OCI-LY1 (cell line): Measurements from ENCODE around the gene CD164.

Experiments used
- H2AFZ ChIP-seq: fragments of 200-600 bp; sonication (generic), shearing (Covaris generic); 2 replicates; pipeline ENCODE4 v1.6.0; 2014; ENCODE audit warnings: antibody characterized with exemption, mild to moderate bottlenecking, low read length
- H3F3A ChIP-seq: fragments of 200-600 bp; sonication (generic), shearing (Covaris generic); 2 replicates; pipeline ENCODE4 v1.6.0; 2014; ENCODE audit warnings: mild to moderate bottlenecking, antibody characterized with exemption, low read length, moderate library complexity; ENCODE audit not compliant: insufficient read depth
- H3K27ac ChIP-seq: fragments of 200-600 bp; sonication (generic); 2 replicates; pipeline ENCODE4 v1.5.1; 2014; ENCODE audit warnings: low read length, mixed run types, mild to moderate bottlenecking, low read depth; ENCODE audit not compliant: poor library complexity, severe bottlenecking
- H3K27me3 ChIP-seq: fragments of 200-600 bp; sonication (generic); 2 replicates; pipeline ENCODE4 v1.6.0; 2014; ENCODE audit warnings: antibody characterized with exemption, mild to moderate bottlenecking, low read length, moderate library complexity; ENCODE audit not compliant: insufficient read depth
- H3K36me3 ChIP-seq: fragments of 200-600 bp; sonication (generic); 2 replicates; pipeline ENCODE4 v1.6.1; 2014; ENCODE audit warnings: mild to moderate bottlenecking, antibody characterized with exemption, low read length, moderate library complexity, mixed read lengths; ENCODE audit not compliant: insufficient read depth
- H3K4me1 ChIP-seq: fragments of 200-600 bp; sonication (generic); 2 replicates; pipeline ENCODE4 v1.5.1; 2014; ENCODE audit warnings: mild to moderate bottlenecking, low read length, moderate library complexity; ENCODE audit not compliant: insufficient read depth, severe bottlenecking
- H3K4me2 ChIP-seq: fragments of 200-600 bp; sonication (generic), shearing (Covaris generic); 2 replicates; pipeline ENCODE4 v1.6.1; 2014; ENCODE audit warnings: low read length
- H3K4me3 ChIP-seq: fragments of 200-600 bp; sonication (generic); 2 replicates; pipeline ENCODE4 v1.5.1; 2014; ENCODE audit warnings: low read length, low read depth, mild to moderate bottlenecking, mixed read lengths; ENCODE audit not compliant: poor library complexity, severe bottlenecking
- H3K79me2 ChIP-seq: fragments of 200-600 bp; shearing (Covaris generic); 2 replicates; pipeline ENCODE4 v1.6.1; 2016; ENCODE audit warnings: mixed run types, low read length, mixed read lengths; ENCODE audit not compliant: insufficient read depth
- H3K9ac ChIP-seq: fragments of 200-600 bp; sonication (generic), shearing (Covaris generic); 2 replicates; pipeline ENCODE4 v1.6.1; 2014; ENCODE audit warnings: mild to moderate bottlenecking, low read length, mixed read lengths
- H3K9me2 ChIP-seq: fragments of 200-600 bp; sonication (generic), shearing (Covaris generic); 2 replicates; pipeline ENCODE4 v1.6.1; 2014; ENCODE audit warnings: low read depth, mild to moderate bottlenecking, low read length, mixed read lengths
- H3K9me3 ChIP-seq: fragments of 200-600 bp; shearing (Covaris generic); 2 replicates; pipeline ENCODE4 v1.6.1; 2014; ENCODE audit warnings: low read length, mixed read lengths
- H4K20me1 ChIP-seq: fragments of 200-600 bp; sonication (generic), shearing (Covaris generic); 2 replicates; pipeline ENCODE4 v1.6.0; 2016; ENCODE audit warnings: mild to moderate bottlenecking, low read length; ENCODE audit not compliant: insufficient read depth
- EZH2 ChIP-seq: fragments of 200-600 bp; sonication (generic), shearing (Covaris generic); IDR thresholded peaks from 2 replicates; pipeline ENCODE4 v1.8.0; 2017; ENCODE audit warnings: borderline replicate concordance, mixed run types, mild to moderate bottlenecking, antibody characterized with exemption, low read length, moderate library complexity, mixed read lengths
- TF ChIP-seq, protein P1 (sequence below): fragments of 200-600 bp; sonication (generic), shearing (Covaris generic); IDR thresholded peaks from 2 replicates; pipeline ENCODE4 v1.5.1; 2017; ENCODE audit warnings: mild to moderate bottlenecking, antibody characterized with exemption, low read length, moderate library complexity, mixed read lengths

CD164 gene

DNA sequence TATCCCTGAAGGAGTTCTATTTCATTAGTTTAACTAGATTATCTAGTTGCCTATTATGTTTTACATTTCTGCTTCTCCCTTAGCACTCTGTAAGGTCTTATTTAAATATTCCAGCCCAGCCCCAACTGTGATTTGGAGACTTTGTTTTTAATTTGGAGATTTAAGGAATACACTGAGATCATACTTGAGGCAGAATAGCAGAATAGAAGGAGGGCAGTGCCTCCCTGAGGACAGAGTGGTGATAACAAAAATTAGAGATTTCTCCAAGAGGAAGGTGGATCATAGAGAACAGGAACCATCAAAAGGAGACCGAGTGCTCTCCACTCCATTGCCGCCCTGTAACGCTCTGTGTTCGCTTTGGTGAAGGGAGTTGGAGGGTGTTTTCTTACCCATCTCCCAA lies 14.8 kb upstream of the CD164 start:
- Histone ChIP-seq H2AFZ (no peak overlapping the region), H3K9me2 (no peaks in the 10 kb centered on the region), H3K9me3 (no peaks in the 10 kb centered on the region), H3K4me1 (no peaks in the 10 kb centered on the region), H3F3A (no peaks in the 10 kb centered on the region), H4K20me1 (no peaks in the 10 kb centered on the region), H3K79me2 (no peaks in the 10 kb centered on the region), H3K36me3 (no peaks in the 10 kb centered on the region), H3K4me2 (no peak overlapping the region), H3K27ac (no peak overlapping the region), H3K4me3 (no peak overlapping the region), H3K9ac (no peak overlapping the region), H3K27me3 (no peaks in the 10 kb centered on the region)
- TF ChIP-seq, protein P1, sequence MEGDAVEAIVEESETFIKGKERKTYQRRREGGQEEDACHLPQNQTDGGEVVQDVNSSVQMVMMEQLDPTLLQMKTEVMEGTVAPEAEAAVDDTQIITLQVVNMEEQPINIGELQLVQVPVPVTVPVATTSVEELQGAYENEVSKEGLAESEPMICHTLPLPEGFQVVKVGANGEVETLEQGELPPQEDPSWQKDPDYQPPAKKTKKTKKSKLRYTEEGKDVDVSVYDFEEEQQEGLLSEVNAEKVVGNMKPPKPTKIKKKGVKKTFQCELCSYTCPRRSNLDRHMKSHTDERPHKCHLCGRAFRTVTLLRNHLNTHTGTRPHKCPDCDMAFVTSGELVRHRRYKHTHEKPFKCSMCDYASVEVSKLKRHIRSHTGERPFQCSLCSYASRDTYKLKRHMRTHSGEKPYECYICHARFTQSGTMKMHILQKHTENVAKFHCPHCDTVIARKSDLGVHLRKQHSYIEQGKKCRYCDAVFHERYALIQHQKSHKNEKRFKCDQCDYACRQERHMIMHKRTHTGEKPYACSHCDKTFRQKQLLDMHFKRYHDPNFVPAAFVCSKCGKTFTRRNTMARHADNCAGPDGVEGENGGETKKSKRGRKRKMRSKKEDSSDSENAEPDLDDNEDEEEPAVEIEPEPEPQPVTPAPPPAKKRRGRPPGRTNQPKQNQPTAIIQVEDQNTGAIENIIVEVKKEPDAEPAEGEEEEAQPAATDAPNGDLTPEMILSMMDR = no peak
- TF ChIP-seq EZH2 = no peak

DNA sequence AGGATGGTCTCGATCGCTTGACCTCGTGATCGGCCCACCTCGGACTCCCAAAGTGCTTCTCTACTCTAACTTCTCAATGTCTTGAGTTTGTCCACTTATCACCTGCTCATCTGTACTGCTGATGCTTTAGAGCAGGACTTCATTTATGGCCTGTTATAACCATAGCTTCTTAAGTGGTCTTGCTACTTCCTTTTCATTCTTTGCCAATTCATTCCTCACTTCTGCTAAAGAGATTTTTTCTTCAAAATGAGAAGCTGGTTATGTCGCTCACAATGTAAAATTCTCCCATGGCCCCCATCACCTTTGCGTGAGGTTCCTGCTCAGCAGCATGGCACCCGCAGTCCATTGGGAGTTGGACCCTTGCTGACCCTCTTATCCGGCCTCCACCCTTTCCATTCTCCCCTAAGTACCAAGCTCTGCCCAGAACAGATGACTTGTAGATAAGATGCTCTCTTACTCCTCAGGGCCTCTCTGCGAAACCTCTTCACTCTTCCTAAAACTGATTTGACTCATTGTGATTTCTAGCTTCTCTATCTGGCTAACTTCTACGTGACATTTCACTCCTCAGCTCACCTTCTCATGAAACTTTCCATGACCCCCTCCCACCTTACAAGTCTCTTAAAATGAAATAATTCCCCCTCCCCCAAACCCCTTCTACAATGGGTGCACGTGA lies 13.9 kb upstream of the CD164 start:
- H3K4me1 ChIP-seq = no peaks in the 10 kb centered on the region
- H4K20me1 ChIP-seq = no peaks in the 10 kb centered on the region
- H3K9me3 ChIP-seq = no peaks in the 10 kb centered on the region
- no peaks in the 10 kb centered on the region for H3K79me2 ChIP-seq
- H3K27me3 ChIP-seq = no peaks in the 10 kb centered on the region
- no peaks in the 10 kb centered on the region for H3K9me2 ChIP-seq
- H2AFZ ChIP-seq = no peak overlapping the region
- no peak overlapping the region for H3K9ac ChIP-seq
- H3K36me3 ChIP-seq = no peaks in the 10 kb centered on the region
- no peaks in the 10 kb centered on the region for H3F3A ChIP-seq
- no peak overlapping the region for H3K27ac ChIP-seq
- no peak overlapping the region for H3K4me3 ChIP-seq
- H3K4me2 ChIP-seq = no peak overlapping the region
- no peak for TF ChIP-seq EZH2
- TF ChIP-seq, protein P1 = no peak

DNA sequence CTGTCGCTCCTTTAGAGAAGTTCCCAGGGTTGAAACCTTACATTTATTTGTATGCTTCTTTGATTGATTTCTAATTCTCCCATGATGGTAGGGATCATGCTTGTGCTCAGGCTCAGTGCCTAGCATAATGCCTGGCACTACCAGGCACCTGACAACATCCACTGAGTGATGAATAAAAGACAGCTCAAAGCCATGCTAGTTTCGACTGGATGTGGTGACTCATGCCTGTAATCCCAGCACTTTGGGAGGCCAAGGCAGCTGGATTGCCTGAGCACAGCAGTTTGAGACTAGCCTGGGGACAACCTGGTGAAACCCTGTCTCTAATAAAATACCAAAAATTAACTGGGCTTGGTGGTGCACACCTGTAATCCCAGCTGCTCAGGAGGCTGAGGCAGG lies 11.6 kb upstream of the CD164 start:
- TF ChIP-seq EZH2 = no peak
- TF ChIP-seq, protein P1 = no peak
- no peaks in the 10 kb centered on the region for H4K20me1 ChIP-seq
- H3F3A ChIP-seq = no peaks in the 10 kb centered on the region
- no peaks in the 10 kb centered on the region for H3K79me2 ChIP-seq
- H3K27me3 ChIP-seq = no peaks in the 10 kb centered on the region
- H3K36me3 ChIP-seq = no peaks in the 10 kb centered on the region
- H3K4me3 ChIP-seq = no peak overlapping the region
- no peak overlapping the region for H3K9ac ChIP-seq
- no peak overlapping the region for H3K27ac ChIP-seq
- H3K4me2 ChIP-seq = no peak overlapping the region
- no peaks in the 10 kb centered on the region for H3K9me2 ChIP-seq
- H3K4me1 ChIP-seq = no peaks in the 10 kb centered on the region
- H3K9me3 ChIP-seq = no peaks in the 10 kb centered on the region
- no peak overlapping the region for H2AFZ ChIP-seq
